GM23338 (cell line): Measurements from ENCODE around the gene TTYH1. TPM values are rescaled to one million over a fixed set of nuclear protein-coding genes. Genes with fewer than 3 reads are reported as not detected.

Experiments
- ATAC-seq: fragments of 200-7000 bp; cut with Tn5 transposase; 3 replicates; pipeline ENCODE4 v1.9.1; 2020
- DNase-seq: peaks from one replicate; pipeline ENCODE4 v3.0.0-alpha.2; 2015; ENCODE audit warnings: low spot score
- H2AFZ ChIP-seq: fragments of 200-600 bp; sonication (generic); 2 replicates; pipeline ENCODE4 v1.8.0; 2016; ENCODE audit warnings: antibody characterized with exemption, mild to moderate bottlenecking, moderate library complexity
- H3F3A ChIP-seq: fragments of 200-600 bp; sonication (generic); replicated peaks from 2 replicates; pipeline ENCODE4 v1.8.0; 2017; ENCODE audit warnings: antibody characterized with exemption, mixed run types, low read depth
- H3K27ac ChIP-seq: fragments of 200-600 bp; sonication (generic); 2 replicates; pipeline ENCODE4 v1.6.1; 2016; ENCODE audit warnings: low read depth
- H3K27me3 ChIP-seq: fragments of 200-600 bp; sonication (generic); 2 replicates; pipeline ENCODE4 v1.8.0; 2016; ENCODE audit warnings: mild to moderate bottlenecking, mixed run types, moderate library complexity; ENCODE audit not compliant: insufficient read depth
- H3K36me3 ChIP-seq: fragments of 200-600 bp; sonication (generic); 2 replicates; pipeline ENCODE4 v1.8.0; 2016; ENCODE audit warnings: mild to moderate bottlenecking; ENCODE audit not compliant: insufficient read depth
- H3K4me1 ChIP-seq: fragments of 200-600 bp; sonication (generic); 2 replicates; pipeline ENCODE4 v1.8.0; 2016; ENCODE audit warnings: mild to moderate bottlenecking, moderate library complexity; ENCODE audit not compliant: insufficient read depth
- H3K4me2 ChIP-seq: fragments of 200-600 bp; sonication (generic); 2 replicates; pipeline ENCODE4 v1.7.1; 2017; ENCODE audit warnings: mixed run types
- H3K4me3 ChIP-seq: fragments of 200-600 bp; sonication (generic); 2 replicates; pipeline ENCODE4 v1.6.1; 2016; ENCODE audit warnings: mixed run types
- H3K79me2 ChIP-seq: fragments of 200-600 bp; sonication (generic); replicated peaks from 2 replicates; pipeline ENCODE4 v1.8.0; 2017; ENCODE audit warnings: mild to moderate bottlenecking; ENCODE audit not compliant: insufficient read depth
- H3K9me2 ChIP-seq: fragments of 200-600 bp; sonication (generic); 2 replicates; pipeline ENCODE4 v1.8.0; 2017; ENCODE audit not compliant: insufficient read depth
- H4K20me1 ChIP-seq: fragments of 200-600 bp; sonication (generic); replicated peaks from 2 replicates; pipeline ENCODE4 v1.8.0; 2017; ENCODE audit warnings: mild to moderate bottlenecking; ENCODE audit not compliant: insufficient read depth
- H3K27ac Mint-ChIP-seq: 2 replicates; pipeline ENCODE4 v1.8.0; 2020; ENCODE audit warnings: inconsistent platforms, mild to moderate bottlenecking, moderate library complexity, mixed read lengths
- H3K27me3 Mint-ChIP-seq: 3 replicates; pipeline ENCODE4 v1.8.0; 2022; ENCODE audit warnings: low read depth, mild to moderate bottlenecking, moderate library complexity, mixed read lengths, inconsistent platforms; ENCODE audit not compliant: insufficient read depth, poor library complexity
- H3K36me3 Mint-ChIP-seq: 3 replicates; pipeline ENCODE4 v1.8.0; 2021; ENCODE audit warnings: low read depth, mild to moderate bottlenecking, inconsistent platforms, moderate library complexity, mixed read lengths
- H3K4me1 Mint-ChIP-seq: 3 replicates; pipeline ENCODE4 v1.8.0; 2020; ENCODE audit warnings: mild to moderate bottlenecking, inconsistent platforms, mixed read lengths
- H3K4me3 Mint-ChIP-seq: 3 replicates; pipeline ENCODE4 v1.8.0; 2021; ENCODE audit warnings: moderate library complexity, mild to moderate bottlenecking, inconsistent platforms, mixed read lengths
- H3K9me3 Mint-ChIP-seq: 3 replicates; pipeline ENCODE4 v1.8.0; 2020; ENCODE audit warnings: moderate library complexity, mild to moderate bottlenecking, inconsistent platforms, mixed read lengths
- CREB1 ChIP-seq: fragments of 250-450 bp; sonication (Bioruptor Pico); IDR thresholded peaks from 2 replicates; pipeline ENCODE4 v1.5.0; 2020; ENCODE audit warnings: low read depth, mild to moderate bottlenecking, moderate library complexity
- JUNB ChIP-seq: IDR thresholded peaks from one replicate; pipeline ENCODE4 v1.6.1; 2016; ENCODE audit warnings: antibody characterized with exemption; ENCODE audit not compliant: unreplicated experiment
- POLR2AphosphoS5 ChIP-seq: IDR thresholded peaks from 2 replicates; pipeline ENCODE4 v1.6.1; 2016; ENCODE audit warnings: antibody characterized with exemption, low read depth
- STAT1 ChIP-seq: IDR thresholded peaks from one replicate; pipeline ENCODE4 v1.6.1; 2016; ENCODE audit warnings: antibody characterized with exemption; ENCODE audit not compliant: unreplicated experiment
- polyA plus RNA-seq: library from polyadenylated mRNA; unstranded; fragments of >200 nt; fragmentation: Nextera tagmentation; extraction: Ambion mirVana; gene quantifications from 2 replicates; pipeline ENCODE4 v1.2.1, GENCODE V29; 2016
- total RNA-seq: library from RNA; depleted of rRNA; stranded (reverse); fragments of >200 nt; shearing (Covaris generic); gene quantifications from 2 replicates; pipeline ENCODE4 v1.2.3, GENCODE V29; 2014
- TF ChIP-seq, protein P1 (sequence below): fragments of 250-450 bp; sonication (Bioruptor Pico); IDR thresholded peaks from 2 replicates; pipeline ENCODE4 v1.5.0; 2020; ENCODE audit warnings: mild to moderate bottlenecking, moderate library complexity
- TF ChIP-seq, protein P2 (sequence below): IDR thresholded peaks from one replicate; pipeline ENCODE4 v1.6.1; 2018; ENCODE audit warnings: antibody characterized with exemption; ENCODE audit not compliant: unreplicated experiment

TTYH1 gene
- total and polyA plus RNA-seq, 2 experiments from 2014 or later = 18.2 to 40.8 TPM

DNA sequence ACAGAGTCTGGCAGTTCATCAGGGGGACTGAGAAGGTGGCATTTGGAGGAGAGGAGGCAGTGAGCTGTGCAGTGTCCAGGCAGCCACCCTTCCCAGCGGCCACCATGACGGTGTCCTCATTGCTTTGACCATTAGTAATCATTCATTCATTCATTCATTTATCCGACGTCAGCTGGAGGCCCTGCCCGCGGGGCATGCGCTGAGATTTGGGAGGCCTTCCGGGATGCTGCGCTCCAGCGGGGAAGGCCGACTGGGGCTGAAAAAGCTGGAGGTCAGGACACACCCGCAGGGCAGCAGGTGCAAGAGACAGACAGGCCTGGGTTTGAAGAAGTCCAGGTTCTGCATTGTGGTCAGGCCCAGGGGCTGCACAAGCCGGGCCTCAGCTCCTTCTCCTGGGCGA lies 8.9 kb downstream of the TTYH1 start (continued):
- TF ChIP-seq, protein P1, sequence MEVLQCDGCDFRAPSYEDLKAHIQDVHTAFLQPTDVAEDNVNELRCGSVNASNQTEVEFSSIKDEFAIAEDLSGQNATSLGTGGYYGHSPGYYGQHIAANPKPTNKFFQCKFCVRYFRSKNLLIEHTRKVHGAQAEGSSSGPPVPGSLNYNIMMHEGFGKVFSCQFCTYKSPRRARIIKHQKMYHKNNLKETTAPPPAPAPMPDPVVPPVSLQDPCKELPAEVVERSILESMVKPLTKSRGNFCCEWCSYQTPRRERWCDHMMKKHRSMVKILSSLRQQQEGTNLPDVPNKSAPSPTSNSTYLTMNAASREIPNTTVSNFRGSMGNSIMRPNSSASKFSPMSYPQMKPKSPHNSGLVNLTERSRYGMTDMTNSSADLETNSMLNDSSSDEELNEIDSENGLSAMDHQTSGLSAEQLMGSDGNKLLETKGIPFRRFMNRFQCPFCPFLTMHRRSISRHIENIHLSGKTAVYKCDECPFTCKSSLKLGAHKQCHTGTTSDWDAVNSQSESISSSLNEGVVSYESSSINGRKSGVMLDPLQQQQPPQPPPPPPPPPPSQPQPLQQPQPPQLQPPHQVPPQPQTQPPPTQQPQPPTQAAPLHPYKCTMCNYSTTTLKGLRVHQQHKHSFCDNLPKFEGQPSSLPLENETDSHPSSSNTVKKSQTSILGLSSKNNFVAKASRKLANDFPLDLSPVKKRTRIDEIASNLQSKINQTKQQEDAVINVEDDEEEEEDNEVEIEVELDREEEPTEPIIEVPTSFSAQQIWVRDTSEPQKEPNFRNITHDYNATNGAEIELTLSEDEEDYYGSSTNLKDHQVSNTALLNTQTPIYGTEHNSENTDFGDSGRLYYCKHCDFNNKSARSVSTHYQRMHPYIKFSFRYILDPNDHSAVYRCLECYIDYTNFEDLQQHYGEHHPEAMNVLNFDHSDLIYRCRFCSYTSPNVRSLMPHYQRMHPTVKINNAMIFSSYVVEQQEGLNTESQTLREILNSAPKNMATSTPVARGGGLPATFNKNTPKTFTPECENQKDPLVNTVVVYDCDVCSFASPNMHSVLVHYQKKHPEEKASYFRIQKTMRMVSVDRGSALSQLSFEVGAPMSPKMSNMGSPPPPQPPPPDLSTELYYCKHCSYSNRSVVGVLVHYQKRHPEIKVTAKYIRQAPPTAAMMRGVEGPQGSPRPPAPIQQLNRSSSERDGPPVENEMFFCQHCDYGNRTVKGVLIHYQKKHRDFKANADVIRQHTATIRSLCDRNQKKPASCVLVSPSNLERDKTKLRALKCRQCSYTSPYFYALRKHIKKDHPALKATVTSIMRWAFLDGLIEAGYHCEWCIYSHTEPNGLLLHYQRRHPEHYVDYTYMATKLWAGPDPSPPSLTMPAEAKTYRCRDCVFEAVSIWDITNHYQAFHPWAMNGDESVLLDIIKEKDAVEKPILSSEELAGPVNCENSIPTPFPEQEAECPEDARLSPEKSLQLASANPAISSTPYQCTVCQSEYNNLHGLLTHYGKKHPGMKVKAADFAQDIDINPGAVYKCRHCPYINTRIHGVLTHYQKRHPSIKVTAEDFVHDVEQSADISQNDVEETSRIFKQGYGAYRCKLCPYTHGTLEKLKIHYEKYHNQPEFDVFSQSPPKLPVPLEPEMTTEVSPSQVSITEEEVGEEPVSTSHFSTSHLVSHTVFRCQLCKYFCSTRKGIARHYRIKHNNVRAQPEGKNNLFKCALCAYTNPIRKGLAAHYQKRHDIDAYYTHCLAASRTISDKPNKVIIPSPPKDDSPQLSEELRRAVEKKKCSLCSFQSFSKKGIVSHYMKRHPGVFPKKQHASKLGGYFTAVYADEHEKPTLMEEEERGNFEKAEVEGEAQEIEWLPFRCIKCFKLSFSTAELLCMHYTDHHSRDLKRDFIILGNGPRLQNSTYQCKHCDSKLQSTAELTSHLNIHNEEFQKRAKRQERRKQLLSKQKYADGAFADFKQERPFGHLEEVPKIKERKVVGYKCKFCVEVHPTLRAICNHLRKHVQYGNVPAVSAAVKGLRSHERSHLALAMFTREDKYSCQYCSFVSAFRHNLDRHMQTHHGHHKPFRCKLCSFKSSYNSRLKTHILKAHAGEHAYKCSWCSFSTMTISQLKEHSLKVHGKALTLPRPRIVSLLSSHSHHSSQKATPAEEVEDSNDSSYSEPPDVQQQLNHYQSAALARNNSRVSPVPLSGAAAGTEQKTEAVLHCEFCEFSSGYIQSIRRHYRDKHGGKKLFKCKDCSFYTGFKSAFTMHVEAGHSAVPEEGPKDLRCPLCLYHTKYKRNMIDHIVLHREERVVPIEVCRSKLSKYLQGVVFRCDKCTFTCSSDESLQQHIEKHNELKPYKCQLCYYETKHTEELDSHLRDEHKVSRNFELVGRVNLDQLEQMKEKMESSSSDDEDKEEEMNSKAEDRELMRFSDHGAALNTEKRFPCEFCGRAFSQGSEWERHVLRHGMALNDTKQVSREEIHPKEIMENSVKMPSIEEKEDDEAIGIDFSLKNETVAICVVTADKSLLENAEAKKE (CRISPR knock-in tag) = no peak
- no peak for TF ChIP-seq STAT1
- no peak for TF ChIP-seq POLR2AphosphoS5
- no peak for TF ChIP-seq CREB1 (CRISPR knock-in tag)

DNA sequence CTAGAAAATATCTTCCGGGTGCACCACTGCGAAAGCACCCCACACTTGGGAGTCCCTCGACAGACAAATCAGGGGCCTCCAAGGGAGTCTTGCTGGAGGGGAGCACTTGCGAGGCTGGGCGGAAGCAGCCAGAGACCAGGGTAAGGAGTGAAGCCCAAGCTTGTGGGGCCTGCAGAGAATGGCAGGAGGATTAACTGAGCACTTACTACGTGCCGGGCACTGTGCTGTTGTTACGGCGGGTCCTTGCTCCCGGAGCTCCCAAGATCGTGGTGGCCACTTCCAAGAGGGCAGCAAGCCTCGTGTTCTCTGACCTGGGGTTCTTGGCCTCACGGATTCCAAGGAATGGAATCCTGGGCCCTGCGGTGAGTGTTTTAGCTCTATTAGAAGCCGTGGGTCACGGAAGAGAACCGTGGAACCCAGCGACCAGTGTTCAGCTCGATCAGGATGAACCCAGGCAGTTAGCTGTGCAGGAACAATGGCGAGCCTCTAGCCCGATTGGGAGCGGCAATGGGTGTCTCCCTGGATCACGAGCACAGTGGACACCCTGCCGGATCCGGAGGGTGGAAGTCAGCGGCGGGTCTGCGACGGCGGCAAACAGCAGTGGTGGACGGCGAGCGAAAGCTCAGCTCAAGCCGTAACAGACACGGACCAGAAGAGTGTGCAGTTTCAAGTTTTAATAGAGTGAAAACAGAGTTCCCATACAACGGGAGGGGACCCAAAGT lies 9.6 kb downstream of the TTYH1 start:
- Mint-ChIP-seq H3K9me3 (no peaks in the 10 kb centered on the region; the same call in 2 of the 3 replicates), H3K27ac (no peak overlapping the region), H3K4me3 (no peak overlapping the region), H3K36me3 (peaks cover 53% of the 10 kb centered on the region), H3K4me1 (peaks cover 29% of the 10 kb centered on the region), H3K27me3 (peaks cover 23% of the 10 kb centered on the region)
- peaks cover 18% of the 10 kb centered on the region for H3K4me1 ChIP-seq
- H3K36me3 ChIP-seq = no peaks in the 10 kb centered on the region
- H3K4me2 ChIP-seq = no peak overlapping the region
- no peaks in the 10 kb centered on the region; the same call in 1 of the 2 replicates for H4K20me1 ChIP-seq
- 0 out of 2 replicates have a peak, but pooled peaks cover 3% of the 10 kb centered on the region for H3K79me2 ChIP-seq
- TF ChIP-seq, protein P2, sequence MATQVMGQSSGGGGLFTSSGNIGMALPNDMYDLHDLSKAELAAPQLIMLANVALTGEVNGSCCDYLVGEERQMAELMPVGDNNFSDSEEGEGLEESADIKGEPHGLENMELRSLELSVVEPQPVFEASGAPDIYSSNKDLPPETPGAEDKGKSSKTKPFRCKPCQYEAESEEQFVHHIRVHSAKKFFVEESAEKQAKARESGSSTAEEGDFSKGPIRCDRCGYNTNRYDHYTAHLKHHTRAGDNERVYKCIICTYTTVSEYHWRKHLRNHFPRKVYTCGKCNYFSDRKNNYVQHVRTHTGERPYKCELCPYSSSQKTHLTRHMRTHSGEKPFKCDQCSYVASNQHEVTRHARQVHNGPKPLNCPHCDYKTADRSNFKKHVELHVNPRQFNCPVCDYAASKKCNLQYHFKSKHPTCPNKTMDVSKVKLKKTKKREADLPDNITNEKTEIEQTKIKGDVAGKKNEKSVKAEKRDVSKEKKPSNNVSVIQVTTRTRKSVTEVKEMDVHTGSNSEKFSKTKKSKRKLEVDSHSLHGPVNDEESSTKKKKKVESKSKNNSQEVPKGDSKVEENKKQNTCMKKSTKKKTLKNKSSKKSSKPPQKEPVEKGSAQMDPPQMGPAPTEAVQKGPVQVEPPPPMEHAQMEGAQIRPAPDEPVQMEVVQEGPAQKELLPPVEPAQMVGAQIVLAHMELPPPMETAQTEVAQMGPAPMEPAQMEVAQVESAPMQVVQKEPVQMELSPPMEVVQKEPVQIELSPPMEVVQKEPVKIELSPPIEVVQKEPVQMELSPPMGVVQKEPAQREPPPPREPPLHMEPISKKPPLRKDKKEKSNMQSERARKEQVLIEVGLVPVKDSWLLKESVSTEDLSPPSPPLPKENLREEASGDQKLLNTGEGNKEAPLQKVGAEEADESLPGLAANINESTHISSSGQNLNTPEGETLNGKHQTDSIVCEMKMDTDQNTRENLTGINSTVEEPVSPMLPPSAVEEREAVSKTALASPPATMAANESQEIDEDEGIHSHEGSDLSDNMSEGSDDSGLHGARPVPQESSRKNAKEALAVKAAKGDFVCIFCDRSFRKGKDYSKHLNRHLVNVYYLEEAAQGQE = no peak
- no peak for TF ChIP-seq STAT1
- no peak for TF ChIP-seq JUNB
- H3K27ac ChIP-seq = no peak overlapping the region
- no peaks in the 10 kb centered on the region for H3K27me3 ChIP-seq
- H2AFZ ChIP-seq = no peak overlapping the region
- H3K9me2 ChIP-seq = no peaks in the 10 kb centered on the region
- peaks cover 7% of the 10 kb centered on the region; the same call in 1 of the 2 replicates for H3F3A ChIP-seq
- ATAC-seq (no peak), DNase-seq (no peak)
- H3K4me3 ChIP-seq = no peak overlapping the region
